Measurements from ENCODE around the gene SLC2A14. TPM values are rescaled to one million over a fixed set of nuclear protein-coding genes. Genes with fewer than 3 reads are reported as not detected.

The SLC2A14 gene
- total and polyA plus RNA-seq, 7 donors = 0.04 to 1.4 TPM; not detected in 5

GRCh38 chr12:7782055-7782454, 90.7 kb downstream of the SLC2A14 start:
- Histone ChIP-seq H3K27ac (no peak overlapping the region), H3K36me3 (no peaks in the 10 kb centered on the region), H3K9me3 (no peaks in the 10 kb centered on the region), H3K4me1 (no peaks in the 10 kb centered on the region), H3K4me3 (no peak overlapping the region), H3K27me3 (peaks cover 0 to 3% (median 0%) of the 10 kb centered on the region in 3 donors)
- DNase-seq = no peak
- 90 to 91% methylated on average over 6 of the region's 6 CpGs for WGBS, 2 donors
- intact Hi-C loops (cut with DNase I) = no loop called here
- TF ChIP-seq EP300 (IDR thresholded peaks at IDR 0.05) (no peak), CTCF (IDR thresholded peaks at IDR 0.05) (no peak), POLR2A (IDR thresholded peaks at IDR 0.05) (no peak), POLR2AphosphoS5 (IDR thresholded peaks at IDR 0.05) (no peak)

DNA sequence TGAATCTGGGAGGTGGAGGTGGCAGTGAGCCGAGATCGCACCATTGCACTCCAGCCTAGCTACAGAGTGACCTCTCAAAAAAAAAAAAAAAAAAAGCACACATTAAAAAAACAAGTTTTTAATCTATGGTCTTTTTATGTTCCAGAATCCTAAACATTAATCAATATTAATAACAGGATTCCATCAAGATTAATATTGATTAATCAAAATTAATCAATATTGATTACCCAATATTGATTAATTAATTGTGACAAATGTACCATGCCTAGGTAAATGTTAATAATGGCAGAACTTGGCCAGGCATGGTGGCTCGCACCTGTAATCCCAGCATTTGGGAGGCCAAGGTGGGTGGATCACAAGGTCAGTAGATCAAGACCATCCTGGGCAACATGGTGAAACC, 91.4 kb downstream of the SLC2A14 start:
- intact Hi-C loops (cut with DNase I) = no loop called here
- no peak for DNase-seq

DNA sequence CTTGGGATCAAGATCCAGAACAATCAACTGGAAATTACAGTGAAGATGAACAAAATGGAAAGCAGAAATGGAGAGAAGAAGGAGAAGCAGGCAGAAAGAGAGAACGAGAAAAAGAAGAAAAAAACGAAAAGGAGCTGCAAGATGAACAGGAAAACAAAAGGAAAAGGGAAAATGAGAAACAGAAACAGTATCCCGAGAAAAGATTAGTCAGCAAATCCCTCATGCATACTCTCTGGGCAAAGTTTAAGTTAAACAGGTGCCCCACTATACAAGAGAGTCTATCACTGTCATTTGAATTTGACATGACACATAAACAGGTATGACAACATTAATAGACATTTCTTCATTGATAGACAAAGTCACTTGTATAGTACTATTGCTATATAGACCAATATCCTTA, 102.7 kb downstream of the SLC2A14 start:
- intact Hi-C loops (cut with DNase I) = no loop called here
- Histone ChIP-seq H3K27ac (no peak overlapping the region), H3K4me1 (no peaks in the 10 kb centered on the region), H3K4me3 (no peak overlapping the region), H3K36me3 (no peaks in the 10 kb centered on the region), H3K9me3 (no peaks in the 10 kb centered on the region), H3K27me3 (no peaks in the 10 kb centered on the region)
- TF ChIP-seq POLR2A (IDR thresholded peaks at IDR 0.05) (no peak), EP300 (IDR thresholded peaks at IDR 0.05) (no peak)
- WGBS, 2 donors = 57 to 76% methylated on average over 3 of the region's 3 CpGs
- no peak for DNase-seq

More for the DNA sequence above, 91.4 kb downstream of the SLC2A14 start:
- no peaks in the 10 kb centered on the region for H3K4me1 ChIP-seq
- no peaks in the 10 kb centered on the region for H3K27me3 ChIP-seq
- H3K4me3 ChIP-seq = no peak overlapping the region
- TF ChIP-seq POLR2AphosphoS5 (IDR thresholded peaks at IDR 0.05) (no peak), CTCF (IDR thresholded peaks at IDR 0.05) (no peak), EP300 (IDR thresholded peaks at IDR 0.05) (no peak), POLR2A (IDR thresholded peaks at IDR 0.05) (no peak)
- no peaks in the 10 kb centered on the region for H3K9me3 ChIP-seq
- 78 to 82% methylated on average over 3 of the region's 3 CpGs for WGBS, 2 donors
- H3K27ac ChIP-seq = no peak overlapping the region
- H3K36me3 ChIP-seq = no peaks in the 10 kb centered on the region

Small RNA genes lying within 50 kb of the gene (small RNA-seq; reads per million reads assigned to genes)
- gene RF00019 = 0 reads per million in 3 donors

Other genes with a start within 250 kb of the SLC2A14 start
- gene APOBEC1, start 207.0 kb downstream of the SLC2A14 start, total RNA-seq = not detected
- gene APOBEC1, start 207.0 kb downstream of the SLC2A14 start, polyA plus RNA-seq = 10 to 100 TPM in 2 of 3 donors, 1 to 10 TPM in 1; 7.7 to 31.4 (median 18.0) TPM
- not detected for gene GDF3, start 177.1 kb downstream of the SLC2A14 start, total RNA-seq
- not detected for gene GDF3, start 177.1 kb downstream of the SLC2A14 start, polyA plus RNA-seq
- not detected for gene DPPA3, start 161.5 kb downstream of the SLC2A14 start, total RNA-seq
- not detected for gene DPPA3, start 161.5 kb downstream of the SLC2A14 start, polyA plus RNA-seq
- not detected for gene CLEC4C, start 125.5 kb downstream of the SLC2A14 start, total RNA-seq
- under 1 TPM in 1 of 3 donors, not detected in 2; 0.16 TPM for gene CLEC4C, start 125.5 kb downstream of the SLC2A14 start, polyA plus RNA-seq
- not detected for gene NANOGNB, start 107.7 kb downstream of the SLC2A14 start, total RNA-seq
- not detected for gene NANOGNB, start 107.7 kb downstream of the SLC2A14 start, polyA plus RNA-seq
- under 1 TPM in 3 of 4 donors, not detected in 1; under 0.01 to 0.28 (median under 0.01) TPM for gene NANOG, start 83.5 kb downstream of the SLC2A14 start, total RNA-seq
- not detected for gene NANOG, start 83.5 kb downstream of the SLC2A14 start, polyA plus RNA-seq
- 100 to 1,000 TPM in 1 of 4 donors, 10 to 100 TPM in 3; 12.8 to 110 (median 30.9) TPM for gene SLC2A3, start 63.3 kb upstream of the SLC2A14 start, total RNA-seq
- 10 to 100 TPM in 1 of 3 donors, 1 to 10 TPM in 2; 3.0 to 12.6 (median 6.0) TPM for gene SLC2A3, start 63.3 kb upstream of the SLC2A14 start, polyA plus RNA-seq
- 10 to 100 TPM; 12.5 to 17.1 (median 15.7) TPM for gene FOXJ2, start 159.8 kb upstream of the SLC2A14 start, total RNA-seq
- gene FOXJ2, start 159.8 kb upstream of the SLC2A14 start, polyA plus RNA-seq = 1 to 10 TPM; 2.8 to 8.6 (median 4.8) TPM
- gene C3AR1, start 193.4 kb upstream of the SLC2A14 start, total RNA-seq = 10 to 100 TPM in 3 of 4 donors, 1 to 10 TPM in 1; 6.6 to 16.8 (median 12.2) TPM
- gene C3AR1, start 193.4 kb upstream of the SLC2A14 start, polyA plus RNA-seq = 10 to 100 TPM in 1 of 3 donors, 1 to 10 TPM in 2; 7.6 to 27.3 (median 9.0) TPM
- gene NECAP1, start 209.4 kb upstream of the SLC2A14 start, total RNA-seq = 10 to 100 TPM; 23.9 to 31.0 (median 25.2) TPM
- 10 to 100 TPM; 21.3 to 45.5 (median 33.0) TPM for gene NECAP1, start 209.4 kb upstream of the SLC2A14 start, polyA plus RNA-seq